GM12878 (cell line): ENCODE results near the gene PAK5. TPM values are rescaled to one million over a fixed set of nuclear protein-coding genes. Genes with fewer than 3 reads are reported as not detected.

Source experiments
- ATAC-seq: fragments of 200-7000 bp; cut with Tn5 transposase; 3 replicates; pipeline ENCODE4 v1.9.1; 2020; ENCODE audit warnings: mild to moderate bottlenecking, moderate library complexity
- BruUV-seq: library from RNA; stranded (reverse); fragments of 400-500 nt; replicated peaks from 2 replicates; lab custom pipeline; 2021; lab: Mats Ljungman, UMichigan
- CTCF ChIA-PET: fragments of 300-600 bp; sonication (Branson Sonifier 250); formaldehyde crosslinking; extraction: SDS; loops from one replicate; lab custom pipeline; 2021; ENCODE audit warnings: inconsistent platforms; lab: Yijun Ruan, JAX
- POLR2A ChIA-PET: fragments of 350-600 bp; formaldehyde crosslinking; extraction: SDS; loops from one replicate; lab custom pipeline; 2021; ENCODE audit warnings: inconsistent platforms; lab: Charles Lee
- RAD21 ChIA-PET: fragments of 300-600 bp; sonication (Branson Sonifier 250); formaldehyde crosslinking; loops from one replicate; lab custom pipeline; 2023; ENCODE audit warnings: antibody characterized with exemption; ENCODE audit not compliant: unreplicated experiment; lab: Charles Lee
- SMC1A ChIA-PET: fragments of 300-600 bp; sonication (Branson Sonifier 250); formaldehyde crosslinking; loops from one replicate; lab custom pipeline; 2023; ENCODE audit not compliant: unreplicated experiment, uncharacterized antibody; lab: Charles Lee
- DNase-seq: peaks from one replicate; pipeline ENCODE4 v3.0.0-alpha.2; 2011; ENCODE audit warnings: low read depth, low spot score
- FAIRE-seq: peaks from 3 replicates; lab custom pipeline; 2011; peaks lifted over from hg19 to GRCh38; lab: Jason Lieb, UNC
- H2AFZ ChIP-seq: 2 replicates; pipeline ENCODE4 v1.6.0; 2011; ENCODE audit warnings: low read depth, low read length, control low read depth; ENCODE audit not compliant: control insufficient read depth
- H3K27ac ChIP-seq: 2 replicates; pipeline ENCODE4 v1.5.1; 2011; ENCODE audit warnings: control low read depth; ENCODE audit not compliant: control insufficient read depth, insufficient read depth
- H3K27me3 ChIP-seq, 2 experiments: replicated peaks in 1 of 2; 2 replicates each; pipeline versions ENCODE4 v1.6.0 to v1.6.1; 2011; ENCODE audit warnings: low read length in 1 of 2; ENCODE audit not compliant: control insufficient read depth in 2 of 2, insufficient read depth in 2 of 2
- H3K36me3 ChIP-seq, 2 experiments: 2 replicates each; pipeline ENCODE4 v1.5.1; 2011; ENCODE audit warnings: low read length in 1 of 2; ENCODE audit not compliant: control insufficient read depth in 2 of 2, insufficient read depth in 2 of 2
- H3K4me1 ChIP-seq: 2 replicates; pipeline ENCODE4 v1.6.1; 2011; ENCODE audit warnings: mild to moderate bottlenecking, low read length, moderate library complexity, mixed read lengths; ENCODE audit not compliant: control insufficient read depth, insufficient read depth
- H3K4me2 ChIP-seq: 2 replicates; pipeline ENCODE4 v1.6.0; 2011; ENCODE audit warnings: control low read depth; ENCODE audit not compliant: control insufficient read depth, insufficient read depth
- H3K4me3 ChIP-seq: fragments of 200-600 bp; sonication (generic); 2 replicates; pipeline ENCODE4 v1.5.1; 2016
- H3K79me2 ChIP-seq: 2 replicates; pipeline ENCODE4 v1.6.0; 2011; ENCODE audit warnings: low read length; ENCODE audit not compliant: control insufficient read depth, insufficient read depth
- H3K9ac ChIP-seq: 2 replicates; pipeline ENCODE4 v1.8.0; 2011; ENCODE audit warnings: low read length, control low read depth, mixed read lengths; ENCODE audit not compliant: control insufficient read depth, insufficient read depth
- H3K9me3 ChIP-seq: replicated peaks from 3 replicates; pipeline ENCODE4 v1.5.1; 2011; ENCODE audit warnings: mild to moderate bottlenecking, low read length; ENCODE audit not compliant: control insufficient read depth, insufficient read depth
- H4K20me1 ChIP-seq: 2 replicates; pipeline ENCODE4 v1.6.0; 2011; ENCODE audit not compliant: control insufficient read depth, insufficient read depth
- CHD4 ChIP-seq: fragments of 200-600 bp; sonication (generic); IDR thresholded peaks from 2 replicates; pipeline ENCODE4 v1.6.1; 2016; ENCODE audit warnings: mild to moderate bottlenecking
- EGR1 ChIP-seq, 2 experiments: IDR thresholded peaks; 1 replicate in 1 of 2; 2 replicates in 1 of 2; pipeline ENCODE4 v1.6.1; 2011 to 2012; ENCODE audit warnings: low read depth in 2 of 2, low read length in 2 of 2, borderline replicate concordance in 1 of 2, mild to moderate bottlenecking in 1 of 2, moderate library complexity in 1 of 2
- ETV6 ChIP-seq, 2 experiments: fragments of 450-650 bp in 1 of 2; IDR thresholded peaks in 1 of 2; conservative IDR thresholded peaks in 1 of 2; 2 replicates each; pipeline ENCODE4 v1.6.1; 2014; ENCODE audit warnings: antibody characterized with exemption in 1 of 2, borderline replicate concordance in 1 of 2, low read depth in 1 of 2, mild to moderate bottlenecking in 1 of 2, moderate library complexity in 1 of 2
- HSF1 ChIP-seq: fragments of 150-350 bp; IDR thresholded peaks from 2 replicates; pipeline ENCODE4 v1.6.1; 2014; ENCODE audit warnings: mild to moderate bottlenecking, low read depth, low read length
- LARP7 ChIP-seq: fragments of 450-650 bp; IDR thresholded peaks from 2 replicates; pipeline ENCODE4 v1.6.1; 2017; ENCODE audit warnings: mild to moderate bottlenecking
- PAX8 ChIP-seq: fragments of 450-650 bp; IDR thresholded peaks from 2 replicates; pipeline ENCODE4 v1.6.1; 2017; ENCODE audit warnings: mild to moderate bottlenecking, moderate library complexity
- POLR2AphosphoS2 ChIP-seq: IDR thresholded peaks from 2 replicates; pipeline ENCODE4 v1.6.1; 2011; ENCODE audit warnings: low read depth, mild to moderate bottlenecking, low read length, improper control_type of control experiment, moderate library complexity
- POU2F2 ChIP-seq: IDR thresholded peaks from 3 replicates; pipeline ENCODE4 v1.6.1; 2011; ENCODE audit warnings: low read depth, mild to moderate bottlenecking, low read length, borderline replicate concordance
- RUNX3 ChIP-seq: IDR thresholded peaks from 2 replicates; pipeline ENCODE4 v1.6.1; 2012; ENCODE audit warnings: low read length, inconsistent platforms
- SUPT20H ChIP-seq: IDR thresholded peaks from 2 replicates; pipeline ENCODE4 v1.6.1; 2011; ENCODE audit warnings: low read depth, mild to moderate bottlenecking, low read length, moderate library complexity, borderline replicate concordance; ENCODE audit not compliant: control insufficient read depth
- TBL1XR1 ChIP-seq: IDR thresholded peaks from 2 replicates; pipeline ENCODE4 v1.6.1; 2012; ENCODE audit warnings: low read depth, low read length, improper control_type of control experiment
- YBX1 ChIP-seq: fragments of 450-650 bp; IDR thresholded peaks from 2 replicates; pipeline ENCODE4 v1.6.1; 2016; ENCODE audit warnings: antibody characterized with exemption
- ZNF274 ChIP-seq: IDR thresholded peaks from one replicate; pipeline ENCODE4 v1.8.0; 2011; ENCODE audit not compliant: insufficient read length, insufficient read depth
- ZNF384 ChIP-seq: IDR thresholded peaks from 2 replicates; pipeline ENCODE4 v1.6.1; 2012; ENCODE audit warnings: low read depth, mild to moderate bottlenecking, low read length, improper control_type of control experiment, borderline replicate concordance
- ZSCAN29 ChIP-seq: fragments of 450-650 bp; IDR thresholded peaks from 2 replicates; pipeline ENCODE4 v1.6.1; 2017; ENCODE audit warnings: mild to moderate bottlenecking, moderate library complexity
- WGBS: methylation state at CpG from one replicate; pipeline ENCODE4 v1.1.6; 2016; ENCODE audit warnings: low lambda C conversion rate; ENCODE audit not compliant: insufficient replicate concordance, insufficient coverage; ENCODE audit errors: missing lambda C conversion rate; 5-methylcytosine and 5-hydroxymethylcytosine counted together
- in situ Hi-C: fragments of 300-500 bp; cut with MboI; formaldehyde crosslinking; loops from 9 replicates; pipeline ENCODE4 v1.14.3; 2018; ENCODE audit warnings: mixed read lengths
- intact Hi-C: fragments of 100-400 bp; cut with micrococcal nuclease; formaldehyde crosslinking; loops from one replicate; pipeline ENCODE4 v1.14.2; 2022; ENCODE audit not compliant: unreplicated experiment
- polyA plus RNA-seq, 11 experiments: library from polyadenylated mRNA; depleted of rRNA in 4 of 11; unstranded in 6 of 11; stranded (reverse) in 5 of 11; fragments of >200 nt; fragmentation: Nextera tagmentation in 4 of 11; fragmentation: Illumina TruSeq in 1 of 11; extraction: Ambion mirVana in 4 of 11; extraction: Trizol in 1 of 11; gene quantifications; 1 replicate in 1 of 11; 2 replicates in 10 of 11; pipeline versions ENCODE4 v1.2.1 to v1.2.3, GENCODE V29; 2011 to 2016; ENCODE audit warnings: inconsistent platforms in 2 of 11, missing spikeins in 2 of 11, low read depth in 1 of 11
- total RNA-seq, 4 experiments: library from RNA; depleted of rRNA in 3 of 4; stranded (reverse); fragments of >200 nt in 3 of 4; fragmentation: Illumina TruSeq in 1 of 4; extraction: Trizol in 1 of 4; gene quantifications; 2 replicates each; pipeline versions ENCODE4 v1.2.1 to v1.2.3, GENCODE V29; 2013 to 2021

PAK5 gene
- total and polyA plus RNA-seq, 10 of the 15 experiments (the other 5 are each of a cell fraction or from before 2014, with no cell fraction given): not detected

GRCh38 chr20:9516234-9516871 lies 322.5 kb downstream of the PAK5 start (continued):
- TF ChIP-seq SUPT20H (no peak), LARP7 (no peak), ZSCAN29 (no peak), RUNX3 (no peak), POLR2AphosphoS2 (no peak)

- ATAC-seq: no peak
- peak overlapping the region; percentile 71 for H3K4me3 ChIP-seq
- peak overlapping the region; percentile 66 for H3K9ac ChIP-seq
- in situ Hi-C loops (no loop called here), intact Hi-C loops (no loop called here)
- ChIA-PET POLR2A (no interaction called here), CTCF (no interaction called here), SMC1A (no interaction called here), RAD21 (no interaction called here)
- no TSS peak for BruUV-seq
- H3K79me2 ChIP-seq: peaks cover 14% of the 10 kb centered on the region
- WGBS: 29% methylated on average over 37 of the region's 38 CpGs
- peak overlapping the region; percentile 80 for H3K4me2 ChIP-seq
- DNase-seq: no peak
- peaks cover 2 to 12% of the 10 kb centered on the region in 2 experiments; a peak in 3 of 4 replicates for H3K27me3 ChIP-seq
- peaks cover 15% of the 10 kb centered on the region for H3K4me1 ChIP-seq
- 0 out of 2 replicates have a peak overlapping the region, but pooled peaks have one; percentile 6 for H3K27ac ChIP-seq
- H2AFZ ChIP-seq: no peak overlapping the region
- no peaks in the 10 kb centered on the region; a peak in 1 of 4 replicates for H3K36me3 ChIP-seq
- H4K20me1 ChIP-seq: no peaks in the 10 kb centered on the region
- no peak for FAIRE-seq
- H3K9me3 ChIP-seq: no peaks in the 10 kb centered on the region; the same call in 2 of the 3 replicates
- TF ChIP-seq EGR1 (IDR thresholded peaks at IDR 0.05; ENCODE audit: borderline replicate concordance in 1 of 2, low read depth in 2 of 2, low read length in 2 of 2) (no peak), TBL1XR1 (no peak), YBX1 (no peak), HSF1 (no peak), CHD4 (no peak), ZNF274 (no peak), ETV6 (conservative IDR thresholded peaks at IDR 0.05 in 1 of 2, IDR thresholded peaks at IDR 0.05 in 1 of 2; ENCODE audit: borderline replicate concordance in 1 of 2, low read depth in 1 of 2) (no peak), POU2F2 (no peak), ZNF384 (no peak), PAX8 (no peak)
These were observed 323.1 kb downstream of the PAK5 start for GRCh38 chr20:9515741-9516233.
